Body of pancreas (tissue), 4 donors: ENCODE data around the gene IL15RA. TPM values are rescaled to one million over a fixed set of nuclear protein-coding genes. Genes with fewer than 3 reads are reported as not detected.

Experiments
- ATAC-seq: fragments of 150-250 bp; one replicate; pipeline ENCODE4 v1.9.1; 2016
- DNase-seq, 4 donors: peaks; one replicate each; pipeline ENCODE4 v3.0.0-alpha.2; 2019
- H3K27ac ChIP-seq, 4 donors: fragments of 200-600 bp; sonication (generic); 1 replicate in 3 of 4; 2 replicates in 1 of 4; pipeline versions ENCODE4 v1.5.1 to v1.6.1; 2016 to 2019; ENCODE audit warnings: mild to moderate bottlenecking in 1 of 4, mixed read lengths in 1 of 4, moderate library complexity in 1 of 4
- H3K27me3 ChIP-seq, 2 donors: fragments of 200-600 bp; sonication (generic); one replicate each; pipeline ENCODE4 v1.6.0; 2016; ENCODE audit warnings: mild to moderate bottlenecking in 1 of 2
- H3K36me3 ChIP-seq, 2 donors: fragments of 200-600 bp; sonication (generic); replicated peaks in 1 of 2; 2 replicates each; pipeline ENCODE4 v1.5.1; 2016; ENCODE audit warnings: low read depth in 2 of 2; ENCODE audit not compliant: insufficient read depth in 1 of 2
- H3K4me1 ChIP-seq: fragments of 200-600 bp; sonication (generic); one replicate; pipeline ENCODE4 v1.6.0; 2016
- H3K4me3 ChIP-seq, 2 donors: fragments of 200-600 bp; sonication (generic); 1 replicate in 1 of 2; 2 replicates in 1 of 2; pipeline ENCODE4 v1.5.1; 2016 to 2019
- H3K9me3 ChIP-seq, 3 donors: fragments of 200-600 bp; sonication (generic); 1 replicate in 2 of 3; 2 replicates in 1 of 3; pipeline ENCODE4 v1.5.1; 2016
- POLR2A ChIP-seq, 3 donors: fragments of 450-650 bp; IDR thresholded peaks; one replicate each; pipeline ENCODE4 v1.6.1; 2016; ENCODE audit warnings: antibody characterized with exemption in 3 of 3, mild to moderate bottlenecking in 2 of 3
- WGBS, 2 donors: methylation state at CpG; one replicate each; pipeline ENCODE4 v1.1.5; 2017; 5-methylcytosine and 5-hydroxymethylcytosine counted together
- intact Hi-C: fragments of 100-400 bp; cut with DNase I; formaldehyde crosslinking; loops from one replicate; pipeline ENCODE4 v1.15.1; 2023
- total RNA-seq, 2 donors: library from RNA; depleted of rRNA; stranded (reverse); fragments of >200 nt; gene quantifications; one replicate each; pipeline ENCODE4 v1.1.0, GENCODE V29; 2016
- TF ChIP-seq, protein P1 (sequence below), 7 experiments: fragments of 450-650 bp in 4 of 7; fragments of 200-600 bp in 3 of 7; sonication (generic) in 3 of 7; IDR thresholded peaks; one replicate each; pipeline ENCODE4 v1.5.1; 2016 to 2019; ENCODE audit warnings: antibody characterized with exemption in 7 of 7

IL15RA gene
- total RNA-seq, 2 donors from 2014 or later: 14.3 to 15.5 TPM

- Histone ChIP-seq H3K4me3 (no peak overlapping the region), H3K27me3 (no peaks in the 10 kb centered on the region), H3K9me3 (no peaks in the 10 kb centered on the region), H3K27ac (peak overlapping the region in 3 of 4 donors; percentile 8 to 99 (median 93)), H3K36me3 (peaks cover 0 to 3% of the 10 kb centered on the region in 2 donors), H3K4me1 (peaks cover 23% of the 10 kb centered on the region)
- DNase-seq (peak in 3 of 4 donors; percentile 29 to 66 (median 35)), ATAC-seq (no peak)
- WGBS, 2 donors: 76 to 84% methylated on average over 16 of the region's 16 CpGs
- intact Hi-C loops: no loop called here
- TF ChIP-seq, protein P1, sequence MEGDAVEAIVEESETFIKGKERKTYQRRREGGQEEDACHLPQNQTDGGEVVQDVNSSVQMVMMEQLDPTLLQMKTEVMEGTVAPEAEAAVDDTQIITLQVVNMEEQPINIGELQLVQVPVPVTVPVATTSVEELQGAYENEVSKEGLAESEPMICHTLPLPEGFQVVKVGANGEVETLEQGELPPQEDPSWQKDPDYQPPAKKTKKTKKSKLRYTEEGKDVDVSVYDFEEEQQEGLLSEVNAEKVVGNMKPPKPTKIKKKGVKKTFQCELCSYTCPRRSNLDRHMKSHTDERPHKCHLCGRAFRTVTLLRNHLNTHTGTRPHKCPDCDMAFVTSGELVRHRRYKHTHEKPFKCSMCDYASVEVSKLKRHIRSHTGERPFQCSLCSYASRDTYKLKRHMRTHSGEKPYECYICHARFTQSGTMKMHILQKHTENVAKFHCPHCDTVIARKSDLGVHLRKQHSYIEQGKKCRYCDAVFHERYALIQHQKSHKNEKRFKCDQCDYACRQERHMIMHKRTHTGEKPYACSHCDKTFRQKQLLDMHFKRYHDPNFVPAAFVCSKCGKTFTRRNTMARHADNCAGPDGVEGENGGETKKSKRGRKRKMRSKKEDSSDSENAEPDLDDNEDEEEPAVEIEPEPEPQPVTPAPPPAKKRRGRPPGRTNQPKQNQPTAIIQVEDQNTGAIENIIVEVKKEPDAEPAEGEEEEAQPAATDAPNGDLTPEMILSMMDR (IDR thresholded peaks at IDR 0.05): no peak
- TF ChIP-seq POLR2A (IDR thresholded peaks at IDR 0.05): no peak
These were observed 34.9 kb downstream of the IL15RA start for GRCh38 chr10:5942474-5942873.

DNA sequence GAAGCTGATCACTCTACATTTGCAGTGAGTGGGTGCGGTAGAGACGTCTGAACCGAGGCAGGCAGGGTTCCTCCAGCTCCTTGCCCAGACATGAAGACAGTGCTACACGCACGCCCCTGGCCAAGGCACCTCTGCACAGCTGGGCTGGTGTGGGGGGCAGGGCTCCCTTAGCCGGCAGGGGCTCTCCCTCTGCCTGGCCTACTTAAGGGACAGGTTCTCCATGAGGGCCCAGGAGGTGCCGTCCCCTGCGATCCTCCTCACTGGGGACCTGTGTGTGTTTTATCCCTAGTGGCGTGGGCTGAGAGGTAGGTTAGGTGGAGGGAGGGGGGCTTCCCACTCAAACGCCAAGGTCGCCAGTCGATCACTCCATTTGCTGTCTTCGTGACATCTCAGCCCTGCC is 35.3 kb downstream of the IL15RA start:
- H3K27me3 ChIP-seq: no peaks in the 10 kb centered on the region
- no peak for ATAC-seq
- no peaks in the 10 kb centered on the region for H3K9me3 ChIP-seq
- no peak for DNase-seq
- intact Hi-C loops: no loop called here
- H3K27ac ChIP-seq: peak overlapping the region in 3 of 4 donors; percentile 8 to 99 (median 93)
- no peak for TF ChIP-seq POLR2A (IDR thresholded peaks at IDR 0.05)
- TF ChIP-seq, protein P1 (IDR thresholded peaks at IDR 0.05): no peak
- WGBS, 2 donors: 94 to 97% methylated on average over 10 to 13 of the region's 13 CpGs
- H3K4me3 ChIP-seq: no peak overlapping the region
- peaks cover 23% of the 10 kb centered on the region for H3K4me1 ChIP-seq
- H3K36me3 ChIP-seq: peaks cover 0 to 6% of the 10 kb centered on the region in 2 donors

DNA sequence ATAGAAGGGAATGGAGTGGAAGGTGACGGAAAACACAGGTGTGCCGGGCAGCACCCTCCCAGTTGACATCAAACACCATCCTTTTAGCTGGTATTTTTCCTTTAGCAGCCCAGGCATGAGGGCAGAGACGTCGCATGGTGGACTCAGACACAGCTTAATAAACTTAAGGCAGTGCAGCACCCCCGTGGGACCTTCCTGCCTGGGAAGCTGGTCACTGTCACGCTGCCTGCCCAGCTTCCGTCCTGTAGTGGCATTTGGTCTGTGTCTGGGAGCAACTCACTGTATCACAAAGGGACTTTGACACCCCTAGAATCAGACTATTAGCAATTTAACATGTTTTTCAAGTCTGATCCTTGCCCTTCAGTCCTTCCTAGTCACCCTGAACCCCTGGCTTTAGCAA is 35.8 kb downstream of the IL15RA start:
- Histone ChIP-seq H3K36me3 (peaks cover 0 to 8% of the 10 kb centered on the region in 2 donors), H3K4me1 (peaks cover 23% of the 10 kb centered on the region), H3K27me3 (no peaks in the 10 kb centered on the region), H3K27ac (peak overlapping the region in 3 of 4 donors; percentile 8 to 99 (median 93)), H3K9me3 (no peaks in the 10 kb centered on the region), H3K4me3 (no peak overlapping the region)
- TF ChIP-seq, protein P1 (IDR thresholded peaks at IDR 0.05): no peak
- TF ChIP-seq POLR2A (IDR thresholded peaks at IDR 0.05): no peak
- DNase-seq (no peak), ATAC-seq (no peak)
- 80 to 86% methylated on average over 4 to 7 of the region's 7 CpGs for WGBS, 2 donors
- intact Hi-C loops: no loop called here

GRCh38 chr10:5940807-5941218 is 36.5 kb downstream of the IL15RA start:
- ATAC-seq: no peak
- no peaks in the 10 kb centered on the region for H3K9me3 ChIP-seq
- intact Hi-C loops: no loop called here
- H3K4me1 ChIP-seq: peaks cover 23% of the 10 kb centered on the region
- peaks cover 0 to 11% of the 10 kb centered on the region in 2 donors for H3K36me3 ChIP-seq
- TF ChIP-seq POLR2A (IDR thresholded peaks at IDR 0.05): no peak
- TF ChIP-seq, protein P1 (IDR thresholded peaks at IDR 0.05): no peak
- H3K27me3 ChIP-seq: no peaks in the 10 kb centered on the region
- no peak for DNase-seq
- no peak overlapping the region for H3K27ac ChIP-seq
- WGBS, 2 donors: 75 to 76% methylated on average over 6 of the region's 6 CpGs
- no peak overlapping the region for H3K4me3 ChIP-seq

GRCh38 chr10:5938291-5938690 is 39.1 kb downstream of the IL15RA start:
- Histone ChIP-seq H3K36me3 (peaks cover 0 to 11% of the 10 kb centered on the region in 2 donors), H3K27me3 (no peaks in the 10 kb centered on the region), H3K9me3 (no peaks in the 10 kb centered on the region), H3K27ac (no peak overlapping the region), H3K4me3 (no peak overlapping the region), H3K4me1 (peaks cover 2% of the 10 kb centered on the region)
- DNase-seq (no peak), ATAC-seq (no peak)
- no peak for TF ChIP-seq POLR2A (IDR thresholded peaks at IDR 0.05)
- TF ChIP-seq, protein P1 (IDR thresholded peaks at IDR 0.05): no peak
- 84 to 88% methylated on average over 12 of the region's 12 CpGs for WGBS, 2 donors
- intact Hi-C loops: no loop called here
